Left lung (tissue), 10 donors: ENCODE measurements around the gene SEC14L3. TPM values are rescaled to one million over a fixed set of nuclear protein-coding genes. Genes with fewer than 3 reads are reported as not detected.

ENCODE experiments used
- ATAC-seq: fragments of 200-7000 bp; cut with Tn5 transposase; one replicate; pipeline ENCODE4 v1.9.1; 2020; ENCODE audit warnings: moderate library complexity
- DNase-seq, 4 donors: peaks; one replicate each; pipeline ENCODE4 v3.0.0-alpha.2; 2013 to 2020
- H3K27ac ChIP-seq, 2 donors: fragments of 200-600 bp; sonication (generic) in 1 of 2; one replicate each; pipeline versions ENCODE4 v1.5.0 to v1.8.0; 2020 to 2021
- H3K27me3 ChIP-seq, 2 donors: fragments of 200-600 bp; sonication (generic) in 1 of 2; one replicate each; pipeline versions ENCODE4 v1.5.0 to v1.8.0; 2020 to 2021
- H3K36me3 ChIP-seq, 2 donors: fragments of 200-600 bp; sonication (generic) in 1 of 2; one replicate each; pipeline versions ENCODE4 v1.5.0 to v1.8.0; 2020 to 2021
- H3K4me1 ChIP-seq, 2 donors: fragments of 200-600 bp; one replicate each; pipeline ENCODE4 v1.8.0; 2021
- H3K4me3 ChIP-seq, 2 donors: fragments of 200-600 bp; sonication (generic) in 1 of 2; one replicate each; pipeline versions ENCODE4 v1.5.0 to v1.8.0; 2020 to 2021; ENCODE audit warnings: mild to moderate bottlenecking in 1 of 2
- H3K9me3 ChIP-seq, 2 donors: fragments of 200-600 bp; sonication (generic) in 1 of 2; one replicate each; pipeline versions ENCODE4 v1.5.0 to v1.8.0; 2020 to 2021
- CTCF ChIP-seq, 2 donors: fragments of 200-600 bp; sonication (generic) in 1 of 2; IDR thresholded peaks; one replicate each; pipeline versions ENCODE4 v1.5.0 to v1.8.0; 2021; ENCODE audit warnings: antibody characterized with exemption in 2 of 2
- intact Hi-C, 2 donors: fragments of 100-400 bp; cut with DNase I; formaldehyde crosslinking; loops; one replicate each; pipeline versions ENCODE4 v1.11.2 to v1.14.2; 2022
- polyA plus RNA-seq, 6 donors: library from polyadenylated mRNA; unstranded; fragments of 120-200 nt; gene quantifications; one replicate each; pipeline ENCODE4 v1.2.1, GENCODE V29; 2013; ENCODE audit not compliant: insufficient read length in 6 of 6
- total RNA-seq, 2 donors: library from RNA; stranded (reverse); fragmentation: NEBNext Ultra II Directional; extraction: Animal tissue kit (Norgen Biotek cat#: 25700); gene quantifications; one replicate each; pipeline ENCODE4 v1.2.1, GENCODE V29; 2021
- donor health status: DM: no; HTN: yes; CAD: no.
- donor health status: DM: no; HTN: no; CAD: no.

Gene SEC14L3
- total and polyA plus RNA-seq, 8 donors: 0.09 to 0.44 (median 0.24) TPM; not detected in 2

GRCh38 chr22:30506507-30506968 lies 34.7 kb upstream of the SEC14L3 start:
- Histone ChIP-seq H3K36me3 (no peaks in the 10 kb centered on the region), H3K4me3 (no peak overlapping the region), H3K27ac (no peak overlapping the region), H3K9me3 (no peaks in the 10 kb centered on the region), H3K4me1 (peaks cover 0 to 4% of the 10 kb centered on the region in 2 donors), H3K27me3 (peaks cover 11 to 72% of the 10 kb centered on the region in 2 donors)
- ATAC-seq (peak; percentile 73), DNase-seq (peak in 1 of 4 donors; percentile 74)
- TF ChIP-seq CTCF (IDR thresholded peaks at IDR 0.05): no peak
- intact Hi-C loops: no loop called here

GRCh38 chr22:30503551-30503950 lies 31.7 kb upstream of the SEC14L3 start:
- H3K9me3 ChIP-seq: no peaks in the 10 kb centered on the region
- no peak overlapping the region for H3K4me3 ChIP-seq
- ATAC-seq (no peak), DNase-seq (no peak)
- H3K36me3 ChIP-seq: no peaks in the 10 kb centered on the region
- H3K4me1 ChIP-seq: peaks cover 0 to 4% of the 10 kb centered on the region in 2 donors
- H3K27me3 ChIP-seq: peaks cover 11 to 75% of the 10 kb centered on the region in 2 donors
- intact Hi-C loops: no loop called here
- no peak for TF ChIP-seq CTCF (IDR thresholded peaks at IDR 0.05)
- no peak overlapping the region for H3K27ac ChIP-seq

DNA sequence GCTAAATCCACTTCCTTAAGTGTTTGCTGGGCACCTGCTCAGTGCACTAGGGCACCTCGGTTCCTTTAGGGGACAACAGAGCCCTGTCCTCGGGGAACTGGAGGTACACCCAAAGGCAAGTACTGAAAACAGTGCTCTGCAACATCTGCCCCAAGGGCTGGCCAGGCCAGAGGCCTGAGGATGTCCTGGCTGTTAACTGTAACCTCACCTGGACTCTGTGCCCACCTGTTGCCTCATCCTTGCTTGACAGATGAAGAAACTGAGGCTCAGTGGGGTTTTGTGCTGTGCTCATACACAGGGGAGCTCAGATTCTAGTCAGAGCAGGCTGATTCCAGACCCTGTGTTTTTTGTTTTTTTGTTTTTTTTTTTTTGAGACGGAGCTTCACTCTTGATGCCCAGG lies 31.1 kb upstream of the SEC14L3 start:
- TF ChIP-seq CTCF (IDR thresholded peaks at IDR 0.05): no peak
- H3K4me3 ChIP-seq: no peak overlapping the region

GRCh38 chr22:30502153-30502552 lies 30.3 kb upstream of the SEC14L3 start:
- Histone ChIP-seq H3K4me1 (peaks cover 0 to 4% of the 10 kb centered on the region in 2 donors), H3K9me3 (no peaks in the 10 kb centered on the region), H3K4me3 (no peak overlapping the region), H3K27ac (no peak overlapping the region), H3K36me3 (no peaks in the 10 kb centered on the region), H3K27me3 (peaks cover 11 to 63% of the 10 kb centered on the region in 2 donors)
- DNase-seq: no peak
- TF ChIP-seq CTCF (IDR thresholded peaks at IDR 0.05): no peak
- intact Hi-C loops: no loop called here
- no peak for ATAC-seq

More for the DNA sequence above, 31.1 kb upstream of the SEC14L3 start:
- no peaks in the 10 kb centered on the region for H3K9me3 ChIP-seq
- no peaks in the 10 kb centered on the region for H3K36me3 ChIP-seq
- ATAC-seq: no peak
- intact Hi-C loops: no loop called here
- H3K4me1 ChIP-seq: peaks cover 0 to 4% of the 10 kb centered on the region in 2 donors
- H3K27me3 ChIP-seq: peaks cover 11 to 71% of the 10 kb centered on the region in 2 donors
- no peak for DNase-seq
- H3K27ac ChIP-seq: no peak overlapping the region

DNA sequence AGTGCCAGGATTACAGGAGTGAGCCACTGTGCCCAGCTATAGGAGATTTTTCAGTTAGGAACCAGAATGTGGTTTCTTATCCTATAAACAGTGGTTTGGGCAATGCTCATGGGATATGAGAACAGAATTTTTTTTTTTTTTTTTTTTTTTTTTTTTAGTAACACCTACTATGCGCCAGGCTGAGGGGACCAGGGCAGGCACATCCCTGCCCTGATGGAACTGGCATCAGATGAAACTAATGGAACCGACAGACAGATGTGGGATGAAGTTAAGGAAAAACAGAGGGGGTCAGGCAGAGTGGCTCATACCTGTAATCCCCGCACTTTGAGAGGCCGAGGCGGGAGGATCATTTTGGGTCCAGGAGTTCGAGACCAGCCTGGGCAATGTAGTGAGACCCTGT lies 28.8 kb upstream of the SEC14L3 start:
- ATAC-seq (no peak), DNase-seq (no peak)
- Histone ChIP-seq H3K36me3 (no peaks in the 10 kb centered on the region), H3K27ac (no peak overlapping the region), H3K27me3 (peaks cover 10 to 48% of the 10 kb centered on the region in 2 donors), H3K4me3 (no peak overlapping the region), H3K9me3 (no peaks in the 10 kb centered on the region), H3K4me1 (peaks cover 0 to 3% of the 10 kb centered on the region in 2 donors)
- intact Hi-C loops: no loop called here
- TF ChIP-seq CTCF (IDR thresholded peaks at IDR 0.05): no peak
